HuH-7.5 (cell line): ENCODE data around the gene GLCE.
"Not testable (repeated sequence)": the region's sequence is repeated elsewhere in the genome, so short reads cannot be mapped to it uniquely, and the experiment has no call there.

Source experiments
- DNase-seq: peaks from one replicate; pipeline ENCODE4 v3.0.0; 2011; ENCODE audit warnings: low spot score

GLCE gene

GRCh38 chr15:69161079-69161877, 843 bp downstream of the GLCE start:
- DNase-seq: peak; percentile 61

GRCh38 chr15:69161878-69162213, 1.4 kb downstream of the GLCE start:
- no peak for DNase-seq

- no peak for DNase-seq
These were observed 2.8 kb downstream of the GLCE start for GRCh38 chr15:69163141-69163669.

GRCh38 chr15:69164807-69165636, 4.6 kb downstream of the GLCE start:
- DNase-seq: no peak

- DNase-seq: no peak
These were observed 5.2 kb downstream of the GLCE start for GRCh38 chr15:69165637-69166025.

GRCh38 chr15:69167218-69167846, 6.9 kb downstream of the GLCE start:
- no peak for DNase-seq

GRCh38 chr15:69168361-69168760, 7.9 kb downstream of the GLCE start:
- DNase-seq: not testable (repeated sequence)

- DNase-seq: not testable (repeated sequence)
These were observed 9.1 kb downstream of the GLCE start for GRCh38 chr15:69169540-69169939.

- no peak for DNase-seq
These were observed 10.2 kb downstream of the GLCE start for GRCh38 chr15:69170597-69170996.

- no peak for DNase-seq
These were observed 12.4 kb downstream of the GLCE start for GRCh38 chr15:69172847-69173246.

GRCh38 chr15:69175536-69175935, 15.1 kb downstream of the GLCE start:
- DNase-seq: no peak

GRCh38 chr15:69181424-69181823, 21.0 kb downstream of the GLCE start:
- no peak for DNase-seq

- no peak for DNase-seq
These were observed 24.8 kb downstream of the GLCE start for GRCh38 chr15:69185216-69185615.

GRCh38 chr15:69185706-69186105, 25.3 kb downstream of the GLCE start:
- no peak for DNase-seq

- no peak for DNase-seq
These were observed 28.7 kb downstream of the GLCE start for GRCh38 chr15:69189157-69189556.

GRCh38 chr15:69190091-69190490, 29.7 kb downstream of the GLCE start:
- DNase-seq: no peak

GRCh38 chr15:69190504-69190903, 30.1 kb downstream of the GLCE start:
- DNase-seq: no peak

- no peak for DNase-seq
These were observed 33.8 kb downstream of the GLCE start for GRCh38 chr15:69194025-69194827.

- no peak for DNase-seq
These were observed 34.4 kb downstream of the GLCE start for GRCh38 chr15:69194854-69195253.

- DNase-seq: no peak
These were observed 40.7 kb downstream of the GLCE start for GRCh38 chr15:69200832-69201745.

GRCh38 chr15:69206079-69206478, 45.6 kb downstream of the GLCE start:
- DNase-seq: no peak
